ENCODE results near the gene TRMT61A.
"Not testable (repeated sequence)": the region's sequence is repeated elsewhere in the genome, so short reads cannot be mapped to it uniquely, and the experiment has no call there.

The TRMT61A gene

GRCh38 chr14:103509864-103510723, 18.9 kb upstream of the TRMT61A start:
- no peak for DNase-seq (ENCODE audit: low read depth)

GRCh38 chr14:103510724-103511693, 18.0 kb upstream of the TRMT61A start:
- DNase-seq (ENCODE audit: low read depth): no peak

- DNase-seq (ENCODE audit: low read depth): not testable (repeated sequence)
Measured at GRCh38 chr14:103512180-103512579, 16.8 kb upstream of the TRMT61A start.

- no peak for DNase-seq (ENCODE audit: low read depth)
Measured at GRCh38 chr14:103512701-103513611, 16.0 kb upstream of the TRMT61A start.

- DNase-seq (ENCODE audit: low read depth): no peak
Measured at GRCh38 chr14:103514596-103515421, 14.2 kb upstream of the TRMT61A start.

- no peak for DNase-seq (ENCODE audit: low read depth)
Measured at GRCh38 chr14:103516426-103517173, 12.4 kb upstream of the TRMT61A start.

GRCh38 chr14:103517174-103517566, 11.8 kb upstream of the TRMT61A start:
- DNase-seq (ENCODE audit: low read depth): no peak

GRCh38 chr14:103517721-103518421, 11.1 kb upstream of the TRMT61A start:
- no peak for DNase-seq (ENCODE audit: low read depth)

- no peak for DNase-seq (ENCODE audit: low read depth)
Measured at GRCh38 chr14:103518422-103519042, 10.5 kb upstream of the TRMT61A start.

- peak; percentile 88 for DNase-seq (ENCODE audit: low read depth)
Measured at GRCh38 chr14:103519043-103519836, 9.8 kb upstream of the TRMT61A start.

- DNase-seq (ENCODE audit: low read depth): no peak
Measured at GRCh38 chr14:103519837-103520212, 9.2 kb upstream of the TRMT61A start.

GRCh38 chr14:103520269-103520656, 8.7 kb upstream of the TRMT61A start:
- DNase-seq (ENCODE audit: low read depth): no peak

GRCh38 chr14:103520657-103521437, 8.1 kb upstream of the TRMT61A start:
- peak; percentile 72 for DNase-seq (ENCODE audit: low read depth)

- no peak for DNase-seq (ENCODE audit: low read depth)
Measured at GRCh38 chr14:103521438-103521950, 7.5 kb upstream of the TRMT61A start.

- DNase-seq (ENCODE audit: low read depth): no peak
Measured at GRCh38 chr14:103521951-103522563, 6.9 kb upstream of the TRMT61A start.
